ENCODE results near the gene GRK3.

Gene GRK3

DNA sequence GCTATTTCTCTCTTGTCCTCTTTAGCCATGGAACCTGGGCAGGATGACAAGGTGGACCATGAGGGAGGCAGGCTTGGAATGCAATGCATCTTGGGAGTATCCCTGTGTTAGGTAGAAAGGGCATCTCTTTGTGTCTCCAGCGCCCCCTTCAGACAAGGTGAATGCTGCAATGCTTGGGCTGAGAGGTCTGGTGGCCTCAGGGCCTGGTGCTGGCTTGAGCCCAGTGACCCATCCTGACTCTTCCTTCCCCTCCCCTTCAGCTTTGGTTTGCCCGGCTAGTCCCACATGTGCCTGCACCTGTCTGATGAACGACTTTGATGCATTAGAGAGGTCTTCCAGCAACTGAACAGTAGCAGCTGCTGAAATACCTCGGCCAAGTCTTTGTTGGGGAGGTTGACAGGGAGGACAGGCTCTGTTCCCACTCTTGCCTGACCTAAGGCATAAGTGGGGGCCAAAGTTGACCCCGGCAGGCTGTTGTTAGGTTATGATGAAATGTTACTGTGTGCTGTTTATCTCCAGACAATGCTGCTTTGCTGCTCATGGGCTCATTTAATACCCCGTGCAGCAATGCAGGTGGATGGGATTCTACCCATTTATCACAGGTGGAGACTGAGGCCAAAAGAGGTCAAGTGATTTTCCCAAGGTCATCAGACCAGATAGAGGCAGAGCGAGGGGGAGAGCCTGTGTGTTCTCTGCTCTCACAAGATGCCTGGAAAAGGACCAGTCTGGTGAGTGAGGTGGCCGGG lies 200.0 kb downstream of the GRK3 start:
- DNase-seq: no peak

DNA sequence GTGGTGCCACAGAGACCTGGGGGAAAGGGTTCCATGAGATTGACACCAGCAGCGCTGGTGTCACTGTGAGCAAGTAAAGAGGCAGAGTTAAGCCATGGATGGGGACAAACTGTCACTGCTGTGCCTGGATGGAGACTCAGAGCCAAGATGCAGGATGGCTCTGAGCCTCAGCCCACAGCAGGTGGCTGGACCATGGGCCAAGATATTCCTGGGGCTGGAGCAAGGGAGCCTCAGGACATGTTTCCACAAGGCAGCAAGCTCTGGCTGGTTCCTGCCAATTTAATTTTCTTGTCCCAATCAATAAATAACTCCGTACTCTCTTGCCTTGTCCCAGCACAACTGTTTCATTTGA lies 200.5 kb downstream of the GRK3 start:
- no peak for DNase-seq

DNA sequence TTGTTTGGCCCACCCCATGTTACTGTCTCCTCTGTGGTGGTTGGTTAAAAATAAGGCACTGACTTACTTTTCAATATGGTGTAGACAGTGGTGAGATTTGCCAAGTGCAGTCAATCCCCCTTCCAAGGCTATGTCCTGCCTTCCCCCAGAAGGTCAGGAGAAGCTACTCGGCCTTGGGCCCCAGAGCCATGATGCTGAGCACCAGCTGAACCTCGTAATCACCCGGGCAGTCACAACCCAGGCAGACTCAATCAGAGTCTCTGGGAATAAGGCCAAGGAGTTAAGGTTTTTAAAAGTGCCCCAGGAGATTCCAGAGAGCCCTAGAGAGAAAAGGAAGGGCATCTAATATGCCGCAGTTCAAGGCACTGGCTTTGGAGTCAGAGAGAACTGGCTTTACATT lies 201.3 kb downstream of the GRK3 start:
- DNase-seq: no peak

DNA sequence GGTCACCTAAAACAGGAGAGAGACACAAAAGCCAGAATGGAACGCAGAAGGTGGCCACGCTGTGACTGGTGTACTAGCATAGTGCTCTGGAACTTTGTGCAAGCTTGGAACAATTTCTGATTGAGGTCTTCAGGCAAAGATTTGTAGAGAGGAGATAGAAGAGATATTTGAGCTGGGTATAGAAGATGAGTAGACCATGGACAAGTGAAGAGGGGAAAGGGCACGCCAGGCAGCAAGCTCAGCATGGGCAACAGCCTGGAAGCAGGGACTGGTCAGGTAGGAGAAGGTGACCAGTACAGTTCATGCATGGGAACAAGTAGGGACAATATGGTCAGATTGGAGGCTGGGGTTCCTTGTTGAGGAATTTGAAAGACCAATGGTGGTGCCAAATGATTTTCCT lies 201.9 kb downstream of the GRK3 start:
- DNase-seq: no peak

DNA sequence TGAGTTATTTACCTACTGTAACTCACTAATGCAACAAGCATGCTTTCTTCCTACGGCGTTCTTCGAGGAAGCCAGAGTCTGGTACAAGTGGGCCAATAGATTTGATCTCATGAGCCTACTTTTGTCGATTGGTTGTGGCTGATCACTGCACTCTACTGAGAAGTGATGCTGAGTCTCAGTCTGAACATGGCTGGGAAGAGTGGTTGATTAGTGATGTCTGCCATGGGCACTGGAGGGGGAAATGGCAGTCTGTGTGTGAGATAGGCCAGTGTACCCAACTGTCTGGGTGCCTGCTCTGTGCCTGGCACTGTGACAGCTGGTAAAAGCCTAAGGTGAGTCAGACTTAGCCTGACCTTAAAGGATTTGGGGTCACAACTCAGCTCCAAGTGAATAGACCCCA lies 205.9 kb downstream of the GRK3 start:
- DNase-seq: no peak

DNA sequence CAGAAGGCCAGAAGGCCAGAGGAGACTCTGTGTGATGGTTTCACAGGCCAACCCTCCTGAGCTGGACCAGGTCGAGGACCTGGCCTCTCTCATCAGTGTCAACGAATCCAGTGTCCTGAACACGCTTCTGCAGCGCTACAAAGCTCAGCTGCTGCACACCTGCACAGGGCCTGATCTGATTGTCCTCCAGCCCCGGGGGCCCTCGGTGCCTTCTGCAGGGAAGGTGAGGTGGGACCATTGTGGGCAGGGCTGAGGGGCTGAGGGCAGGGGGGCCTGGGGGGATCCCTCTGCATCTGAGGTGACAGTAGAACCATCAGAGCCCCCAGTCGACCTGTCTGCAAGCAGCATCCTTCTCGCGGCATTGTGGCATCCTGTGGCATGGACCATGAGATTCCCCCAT lies 207.8 kb downstream of the GRK3 start:
- DNase-seq: no peak

DNA sequence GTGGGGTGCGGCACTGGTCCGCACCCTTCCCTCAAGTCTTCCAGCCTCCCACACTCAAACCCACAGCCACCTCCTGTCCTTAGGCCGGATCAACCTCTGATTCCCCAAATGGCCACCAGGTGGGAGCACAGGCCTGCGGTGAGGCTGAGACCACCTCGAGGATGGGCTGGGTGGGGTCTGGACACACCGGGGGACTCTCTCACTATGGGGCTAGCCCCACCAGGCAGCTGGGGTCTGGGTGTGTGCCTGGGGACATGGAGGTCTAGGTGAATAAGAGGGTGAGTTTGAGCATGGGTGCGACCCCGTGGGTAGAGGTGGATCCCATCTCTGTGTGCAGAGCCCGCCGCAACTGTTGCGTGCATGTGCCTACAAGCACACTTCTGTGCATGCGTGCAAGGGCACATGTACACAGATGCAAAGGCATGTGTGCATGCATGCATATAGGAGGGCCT lies 210.1 kb downstream of the GRK3 start:
- DNase-seq: no peak

DNA sequence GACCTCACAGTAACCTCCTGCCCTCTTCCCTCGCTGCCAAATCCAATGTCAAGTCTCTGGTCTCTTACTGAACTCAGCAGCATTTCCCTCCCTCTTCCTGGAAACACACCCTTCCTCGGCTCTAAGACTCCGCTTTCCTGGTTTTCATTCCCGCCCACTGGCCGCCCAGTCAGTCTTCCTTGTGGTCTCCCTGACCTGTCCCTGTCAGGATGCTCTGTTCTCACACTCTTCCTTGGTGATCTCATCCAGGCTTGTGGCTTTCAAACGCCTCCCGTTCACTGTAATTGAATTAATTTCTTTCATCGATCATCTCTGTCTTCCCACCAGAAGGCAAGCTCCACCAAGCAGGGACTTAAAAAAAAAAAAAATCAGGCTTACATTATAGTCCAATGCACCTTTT lies 211.1 kb downstream of the GRK3 start:
- no peak for DNase-seq

DNA sequence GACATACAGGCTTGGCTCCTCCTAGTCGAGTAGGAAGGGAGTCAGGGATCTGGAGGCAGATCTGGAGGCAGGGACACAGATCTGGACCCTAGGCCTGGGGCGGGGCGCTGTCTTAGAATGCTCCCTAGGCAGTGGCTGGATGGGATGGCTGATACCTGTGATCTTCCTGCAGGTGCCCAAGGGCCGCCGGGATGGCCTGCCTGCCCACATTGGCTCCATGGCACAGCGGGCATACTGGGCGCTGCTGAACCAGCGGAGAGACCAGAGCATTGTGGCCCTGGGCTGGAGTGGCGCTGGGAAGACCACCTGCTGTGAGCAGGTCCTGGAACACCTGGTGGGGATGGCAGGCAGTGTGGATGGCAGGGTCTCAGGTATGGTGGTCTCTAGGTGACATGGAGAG lies 212.9 kb downstream of the GRK3 start:
- no peak for DNase-seq

DNA sequence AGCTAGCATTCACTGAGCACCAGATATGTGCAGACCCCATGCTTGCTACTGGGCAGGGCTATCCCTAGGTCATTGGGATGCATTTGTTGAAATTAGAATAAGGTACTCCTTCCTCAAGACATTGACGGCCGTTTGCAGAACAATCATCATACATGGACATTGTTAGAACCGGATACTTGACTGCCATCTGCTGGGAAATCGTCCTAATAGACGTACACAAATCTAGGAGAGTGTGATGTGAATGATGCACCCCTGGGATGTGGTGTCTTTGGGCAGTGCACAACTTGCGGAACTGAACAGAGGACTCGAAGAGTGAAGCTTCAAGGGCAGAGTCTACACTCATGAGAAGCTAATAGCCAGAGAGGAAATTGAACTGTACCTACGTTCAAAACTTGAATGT lies 213.4 kb downstream of the GRK3 start:
- no peak for DNase-seq
